ENCODE results near the gene CYB561D2. TPM values are rescaled to one million over a fixed set of nuclear protein-coding genes. Genes with fewer than 3 reads are reported as not detected.

CYB561D2 gene
- total RNA-seq, 1 donor from 2014 or later = 12.9 TPM

DNA sequence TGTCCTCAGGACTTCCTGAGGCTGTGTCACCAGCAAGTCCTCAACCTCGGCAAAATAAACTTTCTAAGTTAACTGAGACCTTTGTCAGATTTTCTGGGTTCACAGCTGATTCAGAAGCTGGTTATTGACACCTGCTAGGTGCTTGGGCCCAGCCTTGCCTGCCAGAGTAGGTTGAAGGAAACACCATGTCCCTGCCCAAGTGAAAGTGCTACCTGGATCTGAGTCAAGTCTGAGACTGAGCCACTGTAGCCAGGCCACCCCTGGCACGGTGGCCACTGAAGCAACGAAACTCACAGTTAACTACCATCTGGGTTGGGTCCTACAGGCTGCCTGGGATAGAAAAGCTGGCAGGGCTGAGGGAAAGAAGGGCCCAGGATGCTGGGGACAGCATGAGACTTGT lies 36.3 kb upstream of the CYB561D2 start:
- peaks cover 32% of the 10 kb centered on the region for H3K36me3 Mint-ChIP-seq
- H3K4me1 Mint-ChIP-seq = peaks cover 30% of the 10 kb centered on the region
- TF ChIP-seq, protein P1, sequence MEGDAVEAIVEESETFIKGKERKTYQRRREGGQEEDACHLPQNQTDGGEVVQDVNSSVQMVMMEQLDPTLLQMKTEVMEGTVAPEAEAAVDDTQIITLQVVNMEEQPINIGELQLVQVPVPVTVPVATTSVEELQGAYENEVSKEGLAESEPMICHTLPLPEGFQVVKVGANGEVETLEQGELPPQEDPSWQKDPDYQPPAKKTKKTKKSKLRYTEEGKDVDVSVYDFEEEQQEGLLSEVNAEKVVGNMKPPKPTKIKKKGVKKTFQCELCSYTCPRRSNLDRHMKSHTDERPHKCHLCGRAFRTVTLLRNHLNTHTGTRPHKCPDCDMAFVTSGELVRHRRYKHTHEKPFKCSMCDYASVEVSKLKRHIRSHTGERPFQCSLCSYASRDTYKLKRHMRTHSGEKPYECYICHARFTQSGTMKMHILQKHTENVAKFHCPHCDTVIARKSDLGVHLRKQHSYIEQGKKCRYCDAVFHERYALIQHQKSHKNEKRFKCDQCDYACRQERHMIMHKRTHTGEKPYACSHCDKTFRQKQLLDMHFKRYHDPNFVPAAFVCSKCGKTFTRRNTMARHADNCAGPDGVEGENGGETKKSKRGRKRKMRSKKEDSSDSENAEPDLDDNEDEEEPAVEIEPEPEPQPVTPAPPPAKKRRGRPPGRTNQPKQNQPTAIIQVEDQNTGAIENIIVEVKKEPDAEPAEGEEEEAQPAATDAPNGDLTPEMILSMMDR (IDR thresholded peaks at IDR 0.05; ENCODE audit: unreplicated experiment) = no peak
- no peak overlapping the region for H3K4me3 Mint-ChIP-seq
- peaks cover 4% of the 10 kb centered on the region for H3K9me3 Mint-ChIP-seq
- peak overlapping the region; percentile 2 for H3K27ac Mint-ChIP-seq
- no peaks in the 10 kb centered on the region for H3K27me3 Mint-ChIP-seq (ENCODE audit: low read depth)
- DNase-seq (ENCODE audit: low spot score in 2 of 2, unreplicated experiment in 2 of 2) = no peak

DNA sequence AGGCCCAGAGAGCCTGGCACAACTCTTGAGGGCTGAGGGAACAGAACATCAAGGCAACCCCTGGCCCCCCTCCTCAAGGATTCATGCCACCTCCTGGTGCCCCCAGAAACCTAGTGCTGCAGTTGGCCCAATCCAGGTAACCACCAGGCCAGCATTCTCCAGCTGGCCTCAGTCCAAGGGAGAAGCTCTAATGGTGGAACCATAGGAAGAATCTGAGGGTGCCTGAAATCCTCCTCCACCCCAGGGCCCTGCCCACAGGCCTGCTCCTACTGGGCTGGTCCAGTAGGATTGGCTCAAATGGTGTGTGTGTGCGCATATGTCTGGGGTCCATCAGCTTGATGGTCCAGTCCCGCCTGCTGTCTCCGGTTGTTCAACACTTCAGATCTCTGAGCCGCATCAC lies 35.8 kb upstream of the CYB561D2 start:
- Mint-ChIP-seq H3K4me3 (no peak overlapping the region), H3K9me3 (peaks cover 2% of the 10 kb centered on the region), H3K4me1 (peaks cover 35% of the 10 kb centered on the region), H3K27ac (no peak overlapping the region), H3K36me3 (peaks cover 28% of the 10 kb centered on the region), H3K27me3 (ENCODE audit: low read depth) (no peaks in the 10 kb centered on the region)
- TF ChIP-seq, protein P1 (IDR thresholded peaks at IDR 0.05; ENCODE audit: unreplicated experiment) = no peak
- DNase-seq (ENCODE audit: low spot score in 2 of 2, unreplicated experiment in 2 of 2) = no peak

DNA sequence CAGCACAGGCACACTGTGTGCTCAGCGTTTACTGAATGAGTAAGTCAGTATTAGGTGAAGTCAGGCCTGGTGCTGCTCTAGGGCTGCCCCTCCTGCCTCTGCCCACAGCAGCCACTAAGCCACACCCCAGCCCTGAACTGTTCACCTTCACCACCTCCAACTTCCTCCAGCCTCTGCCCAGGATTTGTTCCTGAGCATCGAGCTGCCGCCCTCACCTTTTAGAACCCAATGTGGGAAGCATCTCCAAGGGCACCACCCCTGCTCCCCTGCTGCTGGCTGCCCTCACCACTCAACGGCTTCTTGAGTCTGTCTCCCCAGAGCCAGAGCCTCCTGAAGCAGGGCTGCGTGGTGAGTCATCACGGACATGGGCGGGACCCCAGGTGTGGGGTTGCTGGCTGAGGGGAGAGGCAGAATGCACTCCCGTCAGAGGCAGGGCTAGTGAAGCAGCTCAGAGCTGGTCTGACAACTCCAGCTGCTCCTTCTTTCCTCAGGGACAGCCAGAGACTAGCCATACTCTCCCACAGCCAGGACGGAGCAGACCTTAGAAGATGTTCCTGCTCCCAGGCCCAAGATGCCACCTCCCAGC lies 33.9 kb upstream of the CYB561D2 start:
- H3K9me3 Mint-ChIP-seq = no peaks in the 10 kb centered on the region
- peak in 1 of 2 experiments; percentile 63 for DNase-seq (ENCODE audit: low spot score in 2 of 2, unreplicated experiment in 2 of 2)
- H3K27ac Mint-ChIP-seq = peak overlapping the region; percentile 95
- TF ChIP-seq, protein P1 (IDR thresholded peaks at IDR 0.05; ENCODE audit: unreplicated experiment) = no peak
- H3K36me3 Mint-ChIP-seq = peaks cover 23% of the 10 kb centered on the region
- peak overlapping the region; percentile 23 for H3K4me3 Mint-ChIP-seq
- no peaks in the 10 kb centered on the region for H3K27me3 Mint-ChIP-seq (ENCODE audit: low read depth)
- peaks cover 42% of the 10 kb centered on the region for H3K4me1 Mint-ChIP-seq

DNA sequence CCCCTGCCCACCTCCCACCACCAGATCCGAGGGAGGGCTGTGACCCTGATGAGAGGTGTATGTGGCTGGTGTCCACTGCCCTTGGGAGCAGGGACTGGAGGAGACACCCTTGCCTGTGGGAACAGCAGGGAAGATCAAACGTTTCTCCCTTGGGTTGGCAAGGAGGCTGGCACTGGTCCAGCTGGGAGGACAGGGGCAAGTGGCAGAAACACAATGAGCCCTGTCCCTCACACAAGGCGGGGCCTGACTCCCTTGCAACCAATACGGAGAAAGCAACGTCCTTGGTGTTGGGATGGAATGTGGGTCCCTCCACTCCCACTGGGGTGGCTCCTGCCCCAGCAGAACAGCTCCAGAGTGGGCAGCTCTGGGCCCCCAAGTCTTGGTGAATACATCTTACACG lies 33.4 kb upstream of the CYB561D2 start:
- Mint-ChIP-seq H3K27ac (peak overlapping the region; percentile 95), H3K36me3 (peaks cover 23% of the 10 kb centered on the region), H3K9me3 (no peaks in the 10 kb centered on the region), H3K4me3 (no peak overlapping the region), H3K4me1 (peaks cover 43% of the 10 kb centered on the region), H3K27me3 (ENCODE audit: low read depth) (no peaks in the 10 kb centered on the region)
- TF ChIP-seq, protein P1 (IDR thresholded peaks at IDR 0.05; ENCODE audit: unreplicated experiment) = no peak
- DNase-seq (ENCODE audit: low spot score in 2 of 2, unreplicated experiment in 2 of 2) = no peak

DNA sequence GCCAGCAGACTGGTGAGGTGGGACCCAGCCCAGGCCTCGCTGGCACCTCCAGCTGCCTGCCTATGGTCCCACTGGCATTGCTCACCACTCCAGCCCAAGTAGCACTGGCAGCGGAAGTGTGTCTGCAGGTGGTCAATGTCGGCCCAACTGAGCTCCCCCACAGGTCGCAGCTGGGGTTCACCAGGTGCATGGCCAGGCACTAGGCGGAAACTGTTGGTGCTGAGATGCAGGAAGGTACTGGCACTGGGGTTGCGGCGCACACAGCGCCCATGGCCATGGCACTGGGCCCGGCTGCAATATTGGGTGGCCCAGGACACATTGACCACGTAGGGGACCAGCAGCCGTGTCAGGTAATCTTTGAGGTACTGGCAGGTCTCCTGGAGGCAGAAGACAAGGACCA lies 32.5 kb upstream of the CYB561D2 start:
- no peak for DNase-seq (ENCODE audit: low spot score in 2 of 2, unreplicated experiment in 2 of 2)
- peaks cover 22% of the 10 kb centered on the region for H3K36me3 Mint-ChIP-seq
- H3K27me3 Mint-ChIP-seq (ENCODE audit: low read depth) = no peaks in the 10 kb centered on the region
- TF ChIP-seq, protein P1 (IDR thresholded peaks at IDR 0.05; ENCODE audit: unreplicated experiment) = no peak
- no peak overlapping the region for H3K4me3 Mint-ChIP-seq
- H3K27ac Mint-ChIP-seq = peak overlapping the region; percentile 21
- no peaks in the 10 kb centered on the region for H3K9me3 Mint-ChIP-seq
- H3K4me1 Mint-ChIP-seq = peaks cover 51% of the 10 kb centered on the region

DNA sequence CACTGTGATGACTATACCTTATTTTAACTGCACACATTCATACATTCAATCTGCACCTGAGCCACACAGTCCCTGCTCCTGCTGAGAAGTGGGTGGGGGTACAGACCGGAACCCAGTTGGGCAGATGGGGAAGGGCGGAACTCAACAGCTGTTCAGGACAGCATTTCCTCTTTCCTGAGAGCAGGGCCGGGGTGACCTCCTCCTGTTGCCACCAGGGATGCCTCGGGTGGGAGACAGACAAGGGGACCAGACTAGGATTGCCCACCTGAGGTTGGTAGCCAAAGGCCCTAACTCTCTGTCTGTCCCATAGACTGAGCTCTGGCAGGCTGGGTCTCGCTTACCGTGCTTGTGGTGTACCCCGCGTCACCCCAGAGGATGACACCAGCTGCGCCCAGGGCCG lies 32.0 kb upstream of the CYB561D2 start:
- H3K4me3 Mint-ChIP-seq = peak overlapping the region; percentile 88
- no peaks in the 10 kb centered on the region for H3K9me3 Mint-ChIP-seq
- no peaks in the 10 kb centered on the region for H3K27me3 Mint-ChIP-seq (ENCODE audit: low read depth)
- no peak overlapping the region for H3K27ac Mint-ChIP-seq
- no peak for DNase-seq (ENCODE audit: low spot score in 2 of 2, unreplicated experiment in 2 of 2)
- TF ChIP-seq, protein P1 (IDR thresholded peaks at IDR 0.05; ENCODE audit: unreplicated experiment) = no peak
- peaks cover 22% of the 10 kb centered on the region for H3K36me3 Mint-ChIP-seq
- H3K4me1 Mint-ChIP-seq = peaks cover 51% of the 10 kb centered on the region

Measured in mesothelial cell of epicardium (in vitro differentiated cells).